Small intestine (tissue), 7 donors: ENCODE results near the gene CTCF. TPM values are rescaled to one million over a fixed set of nuclear protein-coding genes. Genes with fewer than 3 reads are reported as not detected.
"Not testable (repeated sequence)": the region's sequence is repeated elsewhere in the genome, so short reads cannot be mapped to it uniquely, and the experiment has no call there.

ENCODE experiments used
- DNase-seq, 2 donors: peaks; one replicate each; pipeline versions ENCODE4 v3.0.0 to v3.0.0-alpha.2; 2013
- FAIRE-seq: peaks from 2 replicates; lab custom pipeline; 2012; peaks lifted over from hg19 to GRCh38; lab: Jason Lieb, UNC
- H3K27ac ChIP-seq, 3 donors: one replicate each; pipeline ENCODE4 v1.5.1; 2013; ENCODE audit warnings: low read length in 2 of 3, mild to moderate bottlenecking in 2 of 3, control low read depth in 1 of 3, inconsistent platforms in 1 of 3, low read depth in 1 of 3, moderate library complexity in 1 of 3
- H3K27me3 ChIP-seq, 3 donors: one replicate each; pipeline ENCODE4 v1.6.1; 2013; ENCODE audit warnings: low read length in 3 of 3, inconsistent platforms in 1 of 3; ENCODE audit not compliant: control insufficient read depth in 3 of 3, insufficient read depth in 3 of 3
- H3K36me3 ChIP-seq, 3 donors: one replicate each; pipeline ENCODE4 v1.6.1; 2013; ENCODE audit warnings: low read length in 3 of 3, inconsistent platforms in 1 of 3, low read depth in 1 of 3, mild to moderate bottlenecking in 1 of 3, moderate library complexity in 1 of 3; ENCODE audit not compliant: control insufficient read depth in 3 of 3, insufficient read depth in 2 of 3
- H3K4me1 ChIP-seq, 3 donors: one replicate each; pipeline ENCODE4 v1.6.1; 2013; ENCODE audit warnings: low read length in 2 of 3, inconsistent platforms in 1 of 3, low read depth in 1 of 3, mild to moderate bottlenecking in 1 of 3, moderate library complexity in 1 of 3; ENCODE audit not compliant: control insufficient read depth in 3 of 3, insufficient read depth in 2 of 3
- H3K4me3 ChIP-seq, 3 donors: one replicate each; pipeline ENCODE4 v1.5.1; 2013; ENCODE audit warnings: low read length in 3 of 3, control low read depth in 1 of 3, inconsistent platforms in 1 of 3, low read depth in 1 of 3, mild to moderate bottlenecking in 1 of 3, moderate library complexity in 1 of 3
- H3K9me3 ChIP-seq, 2 donors: one replicate each; pipeline ENCODE4 v1.6.1; 2013; ENCODE audit warnings: low read depth in 1 of 2, low read length in 1 of 2; ENCODE audit not compliant: control insufficient read depth in 2 of 2, insufficient read depth in 1 of 2
- WGBS, 3 donors: extraction: QIAGEN DNeasy Blood & Tissue Kit; methylation state at CpG; one replicate each; pipeline ENCODE4 v1.1.7; 2013; 5-methylcytosine and 5-hydroxymethylcytosine counted together
- polyA plus RNA-seq, 4 donors: library from polyadenylated mRNA; stranded (reverse) in 3 of 4; unstranded in 1 of 4; fragments of 200-250 nt in 3 of 4; fragments of 120-200 nt in 1 of 4; gene quantifications; one replicate each; pipeline versions ENCODE4 v1.2.1 to v1.2.3, GENCODE V29; 2013
- donor health status: healthy with polysubstance abuse.
- donor health status: control.
- donor health status: control.
- donor health status: Bipolar disorder and iron deficiency.
- donor health status: healthy.

The CTCF gene
- polyA plus RNA-seq, 4 donors: 23.5 to 45.0 (median 24.2) TPM

GRCh38 chr16:67530013-67530939, 32.0 kb upstream of the CTCF start:
- 0 to 4% (median 3%) methylated on average over 40 to 48 of the region's 48 CpGs for WGBS, 3 donors
- peaks cover 0 to 80% (median 4%) of the 10 kb centered on the region in 3 donors for H3K27me3 ChIP-seq
- FAIRE-seq (no peak), DNase-seq (peak in 1 of 2 donors; percentile 55)
- H3K27ac ChIP-seq: peak overlapping the region; percentile 39 to 87 (median 45)
- H3K9me3 ChIP-seq: no peaks in the 10 kb centered on the region
- H3K4me3 ChIP-seq: peak overlapping the region; percentile 42 to 57 (median 44)
- H3K4me1 ChIP-seq: peaks cover 0 to 14% (median 2%) of the 10 kb centered on the region in 3 donors
- no peaks in the 10 kb centered on the region for H3K36me3 ChIP-seq

DNA sequence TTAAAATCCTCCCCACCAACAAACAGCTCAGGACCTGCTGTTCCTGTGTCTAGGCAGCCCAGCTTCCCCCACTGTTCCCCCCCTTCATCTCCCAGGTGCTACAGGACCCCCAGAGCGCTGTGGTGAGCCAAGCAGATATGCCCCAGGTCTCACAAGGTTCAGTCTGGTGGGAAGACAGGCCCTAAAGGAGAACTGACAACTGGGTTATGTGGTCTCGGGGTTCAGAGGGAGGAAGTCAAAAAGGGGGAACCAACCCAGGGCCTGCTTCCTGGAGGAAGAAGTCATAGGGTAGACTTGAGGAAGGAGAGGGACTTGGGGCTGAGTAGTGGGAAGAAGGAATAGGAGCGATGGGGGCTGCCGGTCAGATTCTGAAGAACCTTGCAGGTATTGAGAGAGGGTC, 31.1 kb upstream of the CTCF start:
- DNase-seq (no peak), FAIRE-seq (no peak)
- peaks cover 0 to 14% (median 2%) of the 10 kb centered on the region in 3 donors for H3K4me1 ChIP-seq
- H3K36me3 ChIP-seq: no peaks in the 10 kb centered on the region
- no peak overlapping the region for H3K4me3 ChIP-seq
- no peaks in the 10 kb centered on the region for H3K9me3 ChIP-seq
- WGBS, 3 donors: 66 to 88% (median 70%) methylated on average over 4 of the region's 4 CpGs
- H3K27me3 ChIP-seq: peaks cover 0 to 80% (median 4%) of the 10 kb centered on the region in 3 donors
- peak overlapping the region in 1 of 3 donors; percentile 87 for H3K27ac ChIP-seq

DNA sequence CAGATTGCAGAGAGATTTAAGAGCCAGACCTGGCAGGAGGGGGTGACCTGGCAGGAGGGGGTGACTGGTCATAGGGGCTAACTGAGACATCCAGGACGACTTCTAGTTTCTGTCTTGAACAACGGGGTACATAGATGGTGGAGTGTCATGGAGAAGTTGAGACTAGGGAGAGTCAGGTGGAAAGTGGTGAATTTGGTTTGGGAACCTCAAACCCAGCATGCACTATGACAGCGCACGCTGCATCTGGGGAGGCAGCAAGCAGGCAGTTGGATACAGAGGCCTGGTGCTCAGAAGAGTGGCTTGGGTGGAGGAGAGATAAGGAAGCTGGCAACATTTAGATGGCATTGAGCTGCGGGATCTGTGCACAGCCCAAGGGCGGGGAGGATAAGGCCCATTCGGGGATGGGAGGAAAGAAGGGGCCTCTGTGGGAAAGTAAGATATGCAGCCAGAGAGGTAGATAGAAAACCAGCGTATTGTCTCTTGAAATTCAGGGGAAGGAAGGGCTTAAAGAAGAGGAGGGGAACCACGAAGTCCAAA, 29.2 kb upstream of the CTCF start:
- Histone ChIP-seq H3K4me1 (peaks cover 0 to 18% (median 2%) of the 10 kb centered on the region in 3 donors), H3K9me3 (peaks cover 0 to 2% of the 10 kb centered on the region in 2 donors), H3K27me3 (peaks cover 0 to 86% (median 4%) of the 10 kb centered on the region in 3 donors), H3K4me3 (no peak overlapping the region), H3K36me3 (no peaks in the 10 kb centered on the region), H3K27ac (no peak overlapping the region)
- FAIRE-seq: no peak
- 51 to 72% (median 56%) methylated on average over 9 of the region's 9 CpGs for WGBS, 3 donors
- no peak for DNase-seq

DNA sequence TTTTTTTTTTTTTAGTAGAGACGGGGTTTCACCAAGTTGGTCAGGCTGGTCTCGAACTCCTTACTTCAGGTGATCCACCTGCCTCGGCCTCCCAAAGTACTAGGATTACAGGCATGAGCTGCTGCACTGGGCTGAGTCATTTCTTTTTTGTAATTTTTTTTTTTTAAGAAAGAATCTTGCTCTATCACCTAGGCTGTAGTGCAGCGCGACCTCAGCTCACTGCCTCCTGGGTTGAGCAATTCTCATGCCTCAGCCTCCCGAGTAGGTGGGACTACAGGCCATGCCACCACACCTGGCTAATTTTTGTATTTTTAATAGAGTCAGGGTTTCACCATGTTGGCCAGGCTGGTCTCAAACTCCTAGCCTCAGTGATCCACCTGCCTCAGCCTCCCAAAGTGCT, 28.3 kb upstream of the CTCF start:
- H3K4me1 ChIP-seq: peaks cover 0 to 27% (median 2%) of the 10 kb centered on the region in 3 donors
- FAIRE-seq, DNase-seq, H3K36me3 ChIP-seq, H3K27ac ChIP-seq, H3K9me3 ChIP-seq, H3K4me3 ChIP-seq: not testable (repeated sequence)
- 78 to 89% (median 79%) methylated on average over 6 of the region's 6 CpGs for WGBS, 3 donors
- peaks cover 0 to 89% (median 4%) of the 10 kb centered on the region in 3 donors for H3K27me3 ChIP-seq

DNA sequence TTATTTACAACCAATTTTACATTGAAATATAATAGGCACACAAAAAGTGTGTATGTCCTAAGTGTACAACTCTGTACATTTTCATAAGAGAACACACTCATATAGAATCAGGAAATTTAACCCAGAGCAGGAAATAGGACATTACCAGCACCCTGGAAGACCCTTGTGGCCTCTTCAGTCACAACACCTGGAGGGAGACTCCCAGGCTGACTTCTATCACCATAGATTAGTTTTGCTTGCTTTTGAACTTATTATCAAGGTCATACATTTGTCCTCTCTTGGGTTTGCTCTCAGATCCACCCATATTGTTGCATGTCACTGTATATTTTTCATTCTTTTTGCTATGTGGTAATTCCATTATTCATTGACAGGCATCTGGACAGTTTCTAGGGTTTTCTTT, 27.9 kb upstream of the CTCF start:
- DNase-seq (no peak), FAIRE-seq (no peak)
- Histone ChIP-seq H3K4me3 (no peak overlapping the region), H3K36me3 (peaks cover 0 to 6% (median 0%) of the 10 kb centered on the region in 3 donors), H3K9me3 (peaks cover 0 to 2% of the 10 kb centered on the region in 2 donors), H3K4me1 (peaks cover 0 to 28% (median 2%) of the 10 kb centered on the region in 3 donors), H3K27me3 (peaks cover 0 to 89% (median 3%) of the 10 kb centered on the region in 3 donors), H3K27ac (no peak overlapping the region)

DNA sequence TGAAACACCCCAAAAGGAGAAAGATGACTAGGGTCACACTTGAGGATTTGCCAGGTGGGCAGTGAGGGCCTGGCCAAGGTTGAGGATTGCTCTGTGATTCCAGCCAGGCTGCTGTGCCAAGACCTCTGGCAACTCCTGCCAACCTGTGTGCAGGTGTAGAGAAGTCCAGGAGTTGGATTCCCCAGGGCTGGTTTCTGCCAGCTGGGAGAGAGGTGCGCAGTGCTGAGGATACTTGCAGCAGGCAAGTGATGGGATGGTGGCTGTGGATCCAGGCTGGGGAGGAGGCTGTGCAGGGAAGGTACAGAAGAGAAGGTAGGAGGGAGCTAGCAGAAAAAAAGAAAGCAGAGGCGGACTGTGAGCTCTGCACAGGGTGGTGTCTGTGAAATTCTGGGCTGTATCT, 27.1 kb upstream of the CTCF start:
- Histone ChIP-seq H3K27ac (no peak overlapping the region), H3K27me3 (peaks cover 0 to 89% (median 0%) of the 10 kb centered on the region in 3 donors), H3K9me3 (peaks cover 0 to 2% of the 10 kb centered on the region in 2 donors), H3K4me1 (peaks cover 0 to 26% (median 2%) of the 10 kb centered on the region in 3 donors), H3K4me3 (no peak overlapping the region), H3K36me3 (peaks cover 0 to 13% (median 2%) of the 10 kb centered on the region in 3 donors)
- 71 to 91% (median 73%) methylated on average over 2 of the region's 2 CpGs for WGBS, 3 donors
- FAIRE-seq (no peak), DNase-seq (no peak)

DNA sequence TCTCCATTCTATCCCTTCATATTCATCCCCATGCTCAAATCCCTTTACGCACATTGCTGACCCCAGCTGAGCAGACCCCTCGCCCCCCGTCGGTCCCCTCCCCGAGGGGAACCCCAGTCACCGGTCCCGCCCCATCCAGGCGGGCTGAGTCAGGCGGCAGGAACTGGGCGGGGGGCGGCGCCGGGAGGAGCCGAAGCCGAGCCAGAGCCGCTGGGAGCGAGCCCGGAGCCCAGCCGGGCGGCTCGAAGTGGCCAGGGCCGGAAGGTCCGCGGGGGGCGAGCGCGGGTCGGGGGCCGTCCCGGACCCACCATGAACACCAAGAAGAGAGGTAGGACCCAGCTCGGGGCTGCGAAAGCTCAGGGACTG, 25.1 kb upstream of the CTCF start:
- FAIRE-seq (no peak), DNase-seq (peak in 1 of 2 donors; percentile 60)
- Histone ChIP-seq H3K9me3 (peaks cover 0 to 2% of the 10 kb centered on the region in 2 donors), H3K4me3 (peak overlapping the region; percentile 38 to 62 (median 49)), H3K27ac (peak overlapping the region in 2 of 3 donors; percentile 16 to 84), H3K27me3 (peaks cover 0 to 69% (median 0%) of the 10 kb centered on the region in 3 donors), H3K4me1 (peaks cover 0 to 26% (median 0%) of the 10 kb centered on the region in 3 donors), H3K36me3 (peaks cover 0 to 32% (median 2%) of the 10 kb centered on the region in 3 donors)
- 1% methylated on average over 26 to 32 of the region's 32 CpGs for WGBS, 3 donors
